Parathyroid adenoma (tissue), 2 donors: ENCODE results near the gene FGF6.
"Not testable (repeated sequence)": the region's sequence is repeated elsewhere in the genome, so short reads cannot be mapped to it uniquely, and the experiment has no call there.

Experiments used
- H2AFZ ChIP-seq: fragments of 300-600 bp; sonication (generic); one replicate; pipeline ENCODE4 v1.7.0; 2017; ENCODE audit warnings: antibody characterized with exemption, mild to moderate bottlenecking
- H3K27ac ChIP-seq: fragments of 300-600 bp; sonication (generic); one replicate; pipeline ENCODE4 v1.7.0; 2017
- H3K27me3 ChIP-seq: fragments of 300-600 bp; sonication (generic); one replicate; pipeline ENCODE4 v1.7.0; 2017; ENCODE audit warnings: low read length; ENCODE audit not compliant: control insufficient read depth, insufficient read depth
- H3K36me3 ChIP-seq: fragments of 300-600 bp; sonication (generic); one replicate; pipeline ENCODE4 v1.7.0; 2017; ENCODE audit warnings: low read length; ENCODE audit not compliant: control insufficient read depth, insufficient read depth
- H3K4me1 ChIP-seq: fragments of 300-600 bp; sonication (generic); one replicate; pipeline ENCODE4 v1.7.0; 2017; ENCODE audit warnings: control low read depth
- H3K4me2 ChIP-seq: fragments of 300-600 bp; sonication (generic); one replicate; pipeline ENCODE4 v1.7.0; 2017; ENCODE audit warnings: low read length
- H3K4me3 ChIP-seq: fragments of 300-600 bp; sonication (generic); one replicate; pipeline ENCODE4 v1.7.0; 2017; ENCODE audit warnings: low read depth, low read length
- H3K79me2 ChIP-seq: fragments of 300-600 bp; sonication (generic); one replicate; pipeline ENCODE4 v1.7.0; 2017; ENCODE audit warnings: control low read depth
- H3K9ac ChIP-seq: fragments of 300-600 bp; sonication (generic); one replicate; pipeline ENCODE4 v1.7.0; 2017; ENCODE audit warnings: mild to moderate bottlenecking
- H3K9me3 ChIP-seq: fragments of 300-600 bp; sonication (generic); one replicate; pipeline ENCODE4 v1.7.0; 2017; ENCODE audit warnings: low read length; ENCODE audit not compliant: control insufficient read depth
- CTCF ChIP-seq: fragments of 300-600 bp; sonication (generic); IDR thresholded peaks from one replicate; pipeline ENCODE4 v1.7.0; 2017; ENCODE audit warnings: antibody characterized with exemption, mild to moderate bottlenecking
- donor health status: primary hyperparathyroidism.

The FGF6 gene

GRCh38 chr12:4477129-4477528 is 31.5 kb upstream of the FGF6 start:
- no peak overlapping the region for H3K4me3 ChIP-seq

GRCh38 chr12:4472046-4472445 is 26.4 kb upstream of the FGF6 start:
- Histone ChIP-seq H3K79me2 (no peaks in the 10 kb centered on the region), H3K4me2 (no peak overlapping the region)
- no peak for TF ChIP-seq CTCF

More at GRCh38 chr12:4477129-4477528, 31.5 kb upstream of the FGF6 start:
- no peaks in the 10 kb centered on the region for H3K9me3 ChIP-seq
- TF ChIP-seq CTCF: no peak
- no peaks in the 10 kb centered on the region for H3K4me1 ChIP-seq
- H3K27ac ChIP-seq: no peak overlapping the region
- H2AFZ ChIP-seq: no peak overlapping the region
- H3K27me3 ChIP-seq: no peaks in the 10 kb centered on the region
- H3K4me2 ChIP-seq: no peak overlapping the region
- H3K36me3 ChIP-seq: no peaks in the 10 kb centered on the region
- H3K79me2 ChIP-seq: no peaks in the 10 kb centered on the region
- no peak overlapping the region for H3K9ac ChIP-seq

GRCh38 chr12:4471256-4471655 is 25.6 kb upstream of the FGF6 start:
- no peaks in the 10 kb centered on the region for H3K36me3 ChIP-seq
- no peaks in the 10 kb centered on the region for H3K4me1 ChIP-seq
- H2AFZ ChIP-seq: no peak overlapping the region
- no peak overlapping the region for H3K4me2 ChIP-seq
- no peak overlapping the region for H3K9ac ChIP-seq
- no peak overlapping the region for H3K27ac ChIP-seq
- H3K4me3 ChIP-seq: no peak overlapping the region
- H3K9me3 ChIP-seq: no peaks in the 10 kb centered on the region
- H3K27me3 ChIP-seq: no peaks in the 10 kb centered on the region
- no peak for TF ChIP-seq CTCF
- no peaks in the 10 kb centered on the region for H3K79me2 ChIP-seq

More at GRCh38 chr12:4472046-4472445, 26.4 kb upstream of the FGF6 start:
- no peaks in the 10 kb centered on the region for H3K4me1 ChIP-seq
- no peaks in the 10 kb centered on the region for H3K9me3 ChIP-seq
- H3K9ac ChIP-seq: no peak overlapping the region
- H3K27me3 ChIP-seq: no peaks in the 10 kb centered on the region
- H3K36me3 ChIP-seq: no peaks in the 10 kb centered on the region
- no peak overlapping the region for H2AFZ ChIP-seq
- no peak overlapping the region for H3K4me3 ChIP-seq
- H3K27ac ChIP-seq: no peak overlapping the region

- Histone ChIP-seq H3K4me1 (no peaks in the 10 kb centered on the region), H3K79me2 (no peaks in the 10 kb centered on the region), H3K4me2 (no peak overlapping the region), H3K27me3 (no peaks in the 10 kb centered on the region), H3K36me3 (no peaks in the 10 kb centered on the region), H3K27ac (no peak overlapping the region), H3K9me3 (no peaks in the 10 kb centered on the region), H2AFZ (no peak overlapping the region), H3K4me3 (no peak overlapping the region), H3K9ac (no peak overlapping the region)
- TF ChIP-seq CTCF: no peak
Measured at GRCh38 chr12:4468994-4469393, 23.4 kb upstream of the FGF6 start.

- no peak overlapping the region for H3K27ac ChIP-seq
- no peak overlapping the region for H3K9ac ChIP-seq
- H3K4me2 ChIP-seq: no peak overlapping the region
- no peak for TF ChIP-seq CTCF
- no peaks in the 10 kb centered on the region for H3K79me2 ChIP-seq
- H2AFZ ChIP-seq: no peak overlapping the region
- H3K4me3 ChIP-seq: no peak overlapping the region
- no peaks in the 10 kb centered on the region for H3K9me3 ChIP-seq
- H3K27me3 ChIP-seq: no peaks in the 10 kb centered on the region
- H3K4me1 ChIP-seq: no peaks in the 10 kb centered on the region
- H3K36me3 ChIP-seq: no peaks in the 10 kb centered on the region
Measured at GRCh38 chr12:4460761-4461160, 15.1 kb upstream of the FGF6 start.

- not testable (repeated sequence) for H3K9me3 ChIP-seq, H3K79me2 ChIP-seq, H3K27ac ChIP-seq, H2AFZ ChIP-seq, H3K9ac ChIP-seq, H3K36me3 ChIP-seq, H3K27me3 ChIP-seq, H3K4me2 ChIP-seq, H3K4me1 ChIP-seq, H3K4me3 ChIP-seq
Measured at GRCh38 chr12:4455849-4456248, 10.2 kb upstream of the FGF6 start.
